HG02973 (cell line): ENCODE results near the gene TNKS1BP1.
"Not testable (repeated sequence)": the region's sequence is repeated elsewhere in the genome, so short reads cannot be mapped to it uniquely, and the experiment has no call there.

Experiments used
- ATAC-seq: cut with Tn5 transposase; IDR thresholded peaks from one replicate; pipeline ENCODE4 v1.9.1; 2021; ENCODE audit warnings: moderate library complexity; ENCODE audit not compliant: unreplicated experiment

TNKS1BP1 gene

DNA sequence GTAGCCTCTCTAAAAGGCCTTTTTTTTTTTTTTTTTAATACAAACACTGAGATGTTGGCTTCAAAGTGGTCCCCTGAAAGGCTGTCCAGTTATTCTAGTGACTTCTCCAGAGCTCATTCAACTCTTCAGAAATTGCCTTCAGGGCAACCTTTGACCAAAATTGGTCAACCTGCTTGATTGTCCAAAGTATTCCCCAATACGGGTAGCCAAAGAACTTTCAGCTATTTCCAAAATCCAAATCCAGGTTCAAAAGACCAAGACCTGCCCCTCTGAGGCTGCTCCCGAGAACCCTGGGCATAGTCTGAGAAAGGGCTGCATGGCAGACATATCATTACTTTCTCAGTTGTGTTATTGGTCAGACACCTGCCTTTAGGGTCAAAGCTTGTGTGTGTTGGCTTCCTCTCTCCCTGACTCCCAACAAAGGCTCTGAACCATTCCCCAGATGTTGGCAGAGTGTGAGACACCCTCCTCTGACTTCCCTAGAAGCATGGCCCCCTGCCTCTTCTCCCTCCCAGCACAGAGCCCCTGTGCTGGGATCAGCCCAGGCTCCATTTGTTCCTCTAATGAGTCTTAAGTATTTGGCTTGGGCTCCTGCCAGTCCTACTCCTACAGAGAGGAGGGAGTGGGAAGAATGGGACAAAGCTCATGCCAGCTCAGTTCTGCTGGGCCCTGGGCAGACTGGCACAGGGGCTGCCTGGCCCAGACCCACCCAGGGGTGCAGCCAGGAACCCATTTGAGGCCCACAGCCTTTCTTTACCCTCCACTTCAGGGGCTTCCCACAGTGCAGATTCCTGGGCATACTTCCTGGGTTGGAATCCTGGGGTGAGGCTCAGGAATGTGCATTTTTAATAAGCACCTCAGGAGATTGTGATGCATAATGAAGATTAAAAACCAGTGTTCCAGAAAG, 30.3 kb downstream of the TNKS1BP1 start:
- ATAC-seq = no peak

GRCh38 chr11:57290288-57290687, 34.5 kb downstream of the TNKS1BP1 start:
- ATAC-seq = no peak

DNA sequence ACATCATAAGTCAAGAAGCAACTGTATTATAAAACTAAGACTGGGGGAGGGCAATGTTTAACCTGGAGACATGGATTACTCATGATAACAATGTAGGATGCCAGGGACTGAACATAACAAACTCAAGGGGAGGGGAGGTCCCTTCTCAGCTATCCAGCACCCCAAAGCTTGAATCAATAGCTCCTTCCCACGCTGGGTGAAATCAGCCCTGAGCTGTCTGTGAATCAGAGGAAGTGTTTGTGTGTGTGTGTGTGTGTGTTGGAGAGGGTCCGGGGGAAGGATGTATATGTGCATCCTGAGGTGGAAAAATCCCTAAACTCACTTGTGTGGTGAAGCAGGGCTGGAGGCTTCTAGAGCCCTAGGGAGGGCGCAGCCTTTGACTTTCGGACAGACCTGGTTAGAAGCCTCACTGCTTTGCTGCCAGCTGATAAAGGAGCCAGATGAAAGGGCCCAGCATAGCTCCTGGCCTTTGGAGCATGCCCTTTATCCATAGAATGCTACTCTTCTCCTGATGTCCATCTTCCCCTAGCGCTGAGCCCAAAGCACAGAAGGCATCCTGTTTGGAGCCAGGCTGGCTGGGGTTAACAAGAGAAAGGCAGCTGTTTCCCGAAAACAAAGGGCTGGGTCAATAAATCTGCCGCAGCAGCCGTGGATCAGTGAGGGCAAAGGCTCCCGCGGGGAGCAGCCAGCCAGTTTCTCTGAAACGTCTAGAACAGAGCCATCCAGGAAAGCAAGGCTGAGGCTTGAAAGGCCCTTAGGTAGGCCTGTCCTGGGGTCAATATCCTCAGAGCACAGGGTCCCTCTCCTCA, 35.8 kb downstream of the TNKS1BP1 start:
- no peak for ATAC-seq

DNA sequence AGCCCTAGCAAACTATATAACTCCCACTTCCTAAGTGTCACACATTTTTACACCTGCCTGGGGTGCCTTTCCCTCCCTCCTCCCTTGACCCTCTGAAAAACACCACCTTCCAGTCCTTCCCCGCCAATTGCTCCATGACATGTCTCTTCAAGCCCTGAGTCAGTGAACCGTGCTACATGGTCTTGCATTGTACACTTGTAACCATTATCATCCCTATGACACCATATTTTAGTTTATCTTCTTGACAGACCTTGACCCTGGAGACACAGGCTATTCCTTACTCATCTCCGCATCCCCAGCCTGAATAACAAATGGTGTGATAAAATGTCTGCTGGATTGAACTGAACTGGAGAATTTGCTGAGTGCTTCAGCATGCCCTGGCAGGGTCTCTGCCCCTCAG, 36.9 kb downstream of the TNKS1BP1 start:
- ATAC-seq = no peak

DNA sequence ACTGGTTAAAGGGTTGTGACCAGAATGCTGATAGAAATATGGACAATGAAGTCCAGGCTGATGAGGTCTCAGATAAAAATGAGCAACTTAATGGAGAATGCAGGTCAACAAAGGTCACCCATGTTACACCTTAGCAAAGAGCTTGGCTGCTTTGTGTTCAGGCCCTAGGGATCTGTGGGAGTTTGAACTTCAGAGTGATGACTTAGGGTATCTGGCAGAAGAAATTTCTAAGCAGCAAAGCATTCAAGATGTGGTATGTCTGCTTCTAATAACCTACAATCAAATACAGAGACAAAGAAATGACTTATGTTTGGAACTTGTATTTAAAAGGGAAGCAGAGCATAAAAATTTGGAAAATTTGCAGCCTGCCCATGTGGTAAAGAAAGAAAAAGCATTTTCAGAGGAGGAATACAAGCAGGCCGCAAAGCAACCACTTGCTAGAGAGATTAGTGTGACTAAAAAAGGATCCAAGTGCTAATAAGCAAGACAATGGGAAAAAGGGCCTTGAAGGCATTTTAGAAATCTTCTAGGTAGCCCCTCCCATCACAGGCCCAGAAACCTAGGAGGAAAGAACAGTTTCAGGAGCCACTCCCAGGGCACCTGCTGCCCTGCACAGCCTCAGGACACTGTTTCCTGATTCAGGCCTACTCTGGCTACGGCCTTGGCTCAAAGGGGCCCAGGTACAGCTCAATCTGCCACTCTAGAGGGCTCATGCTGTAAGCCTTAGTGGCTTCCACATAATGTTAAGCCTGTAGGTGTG, 41.3 kb downstream of the TNKS1BP1 start:
- ATAC-seq = no peak

- not testable (repeated sequence) for ATAC-seq
Measured at GRCh38 chr11:57281546-57281945, 43.2 kb downstream of the TNKS1BP1 start.

GRCh38 chr11:57279116-57279515, 45.6 kb downstream of the TNKS1BP1 start:
- ATAC-seq = no peak

- ATAC-seq = no peak
Measured at GRCh38 chr11:57278721-57279095, 46.0 kb downstream of the TNKS1BP1 start.

GRCh38 chr11:57277845-57278720, 46.7 kb downstream of the TNKS1BP1 start:
- peak; percentile 87 for ATAC-seq

DNA sequence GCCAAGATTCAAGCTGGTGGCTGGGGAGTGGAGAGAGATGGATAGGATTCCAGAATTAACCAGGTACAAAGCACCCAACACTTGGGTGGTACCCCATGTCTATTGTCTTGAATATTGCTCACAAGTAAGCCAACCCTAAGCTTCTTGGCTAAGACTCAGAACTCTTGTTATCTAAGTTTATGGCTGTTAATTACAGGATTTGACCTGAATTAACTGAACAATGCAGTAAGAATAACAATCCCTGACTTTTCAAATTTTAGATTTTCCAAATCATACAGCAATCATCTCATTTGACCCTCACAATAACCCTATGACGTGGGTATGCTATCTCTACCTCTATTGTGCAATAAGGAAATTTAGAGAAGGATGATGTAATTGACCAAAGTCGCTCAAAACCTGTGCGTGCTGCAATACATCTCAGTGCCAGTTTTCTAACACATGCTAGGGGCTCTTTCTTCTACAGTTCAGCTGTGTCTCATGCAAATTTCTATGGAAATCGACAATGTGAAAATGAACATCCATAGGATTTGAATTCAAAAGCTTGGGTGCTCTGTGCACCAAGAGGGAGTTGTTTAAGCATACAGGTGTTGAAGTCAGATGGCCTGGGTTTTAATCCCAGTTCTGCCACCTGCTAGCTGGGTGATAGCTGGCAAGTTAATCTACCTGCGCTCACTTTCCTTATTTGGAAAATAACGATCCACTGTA, 47.6 kb downstream of the TNKS1BP1 start:
- no peak for ATAC-seq

- no peak for ATAC-seq
Measured at GRCh38 chr11:57276169-57276970, 48.4 kb downstream of the TNKS1BP1 start.

- no peak for ATAC-seq
Measured at GRCh38 chr11:57275582-57275981, 49.2 kb downstream of the TNKS1BP1 start.

GRCh38 chr11:57274904-57275498, 49.8 kb downstream of the TNKS1BP1 start:
- no peak for ATAC-seq

DNA sequence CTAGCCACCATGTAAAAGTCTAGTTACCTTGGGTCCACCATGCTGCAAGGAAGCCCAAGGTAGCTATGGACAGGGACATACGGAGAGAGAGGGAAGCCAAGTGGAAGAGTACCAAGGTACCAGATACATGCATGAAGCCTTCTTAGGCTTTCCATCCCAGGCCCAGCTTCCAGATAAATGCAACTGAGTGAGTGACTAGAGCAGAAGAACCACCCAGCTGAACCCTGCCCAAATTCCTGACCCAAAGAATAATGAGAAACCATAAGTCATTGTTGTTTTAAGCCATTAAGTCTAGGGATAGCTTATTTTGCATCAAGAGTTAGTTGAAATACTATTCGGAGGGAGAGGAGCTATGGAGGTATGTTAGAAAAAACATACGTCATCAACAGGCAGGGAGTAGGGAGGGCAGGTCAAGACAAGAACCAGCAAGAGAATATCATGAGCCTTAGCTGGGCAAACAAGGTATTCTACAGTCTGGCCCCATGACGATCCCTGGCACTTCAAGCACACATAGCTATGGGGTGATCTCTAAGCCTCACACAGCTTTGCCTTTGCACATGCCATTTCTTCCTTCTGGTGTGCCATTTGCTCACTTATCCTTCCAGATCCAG, 51.2 kb downstream of the TNKS1BP1 start:
- no peak for ATAC-seq

DNA sequence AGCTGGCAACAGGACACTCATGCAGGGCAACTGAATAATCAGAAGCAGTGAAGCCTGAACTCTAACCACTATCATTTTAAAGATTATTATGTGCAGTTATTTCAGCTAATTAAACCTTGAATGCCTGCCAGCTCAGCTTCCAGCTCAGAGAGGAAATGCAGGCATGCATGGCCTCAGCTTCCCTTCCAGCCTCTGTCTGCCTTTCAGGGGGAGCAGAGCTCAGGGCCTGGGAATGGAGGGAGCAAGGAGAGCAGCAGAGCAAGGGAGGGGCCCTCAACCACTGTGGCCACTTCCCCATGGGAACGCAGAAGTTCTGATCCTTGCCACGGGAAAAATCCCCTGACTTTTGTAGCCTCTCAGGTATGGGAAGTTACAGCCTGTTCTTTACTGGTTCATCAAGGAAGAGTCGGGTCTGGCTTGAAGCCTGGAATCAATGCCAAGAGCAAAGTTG, 55.2 kb downstream of the TNKS1BP1 start:
- no peak for ATAC-seq

DNA sequence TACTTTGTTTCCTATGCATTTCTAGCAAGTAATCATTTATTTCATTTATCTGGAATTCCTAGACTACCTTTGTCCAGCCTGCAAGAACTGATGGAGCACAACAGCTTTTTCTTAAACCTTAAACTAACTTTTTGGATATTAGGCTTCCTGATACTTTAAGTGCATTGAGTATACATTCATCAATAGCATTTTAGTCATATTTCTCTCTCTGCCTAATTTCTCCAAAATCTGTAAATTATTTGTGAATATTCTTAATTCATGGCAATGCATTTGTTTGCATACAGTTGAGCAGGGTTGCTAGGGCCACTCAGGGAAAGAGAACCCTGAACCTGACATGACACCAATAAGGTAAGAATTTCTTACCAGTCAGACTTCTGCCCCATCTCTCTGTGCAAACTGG, 58.6 kb downstream of the TNKS1BP1 start:
- no peak for ATAC-seq

GRCh38 chr11:57263351-57263750, 61.4 kb downstream of the TNKS1BP1 start:
- no peak for ATAC-seq

- ATAC-seq = no peak
Measured at GRCh38 chr11:57262157-57262556, 62.6 kb downstream of the TNKS1BP1 start.
